Natural killer cell (primary cell): ENCODE results near the gene ACSS2. TPM values are rescaled to one million over a fixed set of nuclear protein-coding genes. Genes with fewer than 3 reads are reported as not detected.

Source experiments
- ATAC-seq, 3 donors: fragments of 150-1000 bp in 2 of 3; fragments of 200-7000 bp in 1 of 3; cut with Tn5 transposase; 1 replicate in 1 of 3; 2 replicates in 2 of 3; pipeline ENCODE4 v1.10.0; 2021; ENCODE audit warnings: mild to moderate bottlenecking in 2 of 3, moderate library complexity in 2 of 3
- DNase-seq, 2 donors: peaks; one replicate each; pipeline versions ENCODE4 v3.0.0 to v3.0.0-alpha.2; 2013 to 2021; ENCODE audit warnings: mixed read lengths in 1 of 2
- H3K27ac ChIP-seq: one replicate; pipeline ENCODE4 v1.5.1; 2013; ENCODE audit warnings: mild to moderate bottlenecking, low read length
- H3K27me3 ChIP-seq: one replicate; pipeline ENCODE4 v1.6.1; 2013; ENCODE audit warnings: low read length; ENCODE audit not compliant: control insufficient read depth, insufficient read depth
- H3K36me3 ChIP-seq: one replicate; pipeline ENCODE4 v1.6.1; 2013; ENCODE audit warnings: low read length; ENCODE audit not compliant: control insufficient read depth, insufficient read depth
- H3K4me1 ChIP-seq: one replicate; pipeline ENCODE4 v1.6.1; 2013; ENCODE audit warnings: low read length; ENCODE audit not compliant: control insufficient read depth, insufficient read depth
- H3K4me3 ChIP-seq: one replicate; pipeline ENCODE4 v1.5.1; 2013; ENCODE audit warnings: low read length
- H3K9me3 ChIP-seq: one replicate; pipeline ENCODE4 v1.6.1; 2013; ENCODE audit warnings: low read length; ENCODE audit not compliant: control insufficient read depth, insufficient read depth
- H3K27ac Mint-ChIP-seq, 2 donors: one replicate each; pipeline ENCODE4 v1.8.0; 2022; ENCODE audit warnings: mild to moderate bottlenecking in 2 of 2, mixed read lengths in 2 of 2, moderate library complexity in 1 of 2
- H3K27me3 Mint-ChIP-seq, 2 donors: one replicate each; pipeline ENCODE4 v1.8.0; 2022; ENCODE audit warnings: low read depth in 2 of 2, mixed read lengths in 2 of 2
- H3K36me3 Mint-ChIP-seq: one replicate; pipeline ENCODE4 v1.8.0; 2022; ENCODE audit warnings: mixed read lengths
- H3K4me1 Mint-ChIP-seq, 2 donors: one replicate each; pipeline ENCODE4 v1.8.0; 2022; ENCODE audit warnings: mixed read lengths in 2 of 2
- H3K4me3 Mint-ChIP-seq: one replicate; pipeline ENCODE4 v1.8.0; 2022; ENCODE audit warnings: mild to moderate bottlenecking, moderate library complexity, mixed read lengths
- H3K9me3 Mint-ChIP-seq, 2 donors: one replicate each; pipeline ENCODE4 v1.8.0; 2022; ENCODE audit warnings: mixed read lengths in 2 of 2
- WGBS: methylation state at CpG from one replicate; pipeline ENCODE4 v1.1.7; 2013; ENCODE audit warnings: missing lambda C conversion rate; ENCODE audit not compliant: insufficient coverage; 5-methylcytosine and 5-hydroxymethylcytosine counted together
- intact Hi-C: fragments of 100-400 bp; cut with micrococcal nuclease; formaldehyde crosslinking; loops from one replicate; pipeline ENCODE4 v1.14.2; 2022
- total RNA-seq, 4 donors: library from RNA; stranded (reverse); fragments of 120-200 nt in 1 of 4; gene quantifications; one replicate each; pipeline versions ENCODE4 v1.2.3 to v1.2.4, GENCODE V29; 2013 to 2022
- TF ChIP-seq, protein P1 (sequence below): fragments of 200-600 bp; IDR thresholded peaks from one replicate; pipeline ENCODE4 v1.8.0; 2022; ENCODE audit warnings: antibody characterized with exemption

The ACSS2 gene
- total RNA-seq, 3 donors from 2014 or later (not counting 1 experiment from before 2014, with no cell fraction given) = 2.4 to 11.4 (median 7.5) TPM

DNA sequence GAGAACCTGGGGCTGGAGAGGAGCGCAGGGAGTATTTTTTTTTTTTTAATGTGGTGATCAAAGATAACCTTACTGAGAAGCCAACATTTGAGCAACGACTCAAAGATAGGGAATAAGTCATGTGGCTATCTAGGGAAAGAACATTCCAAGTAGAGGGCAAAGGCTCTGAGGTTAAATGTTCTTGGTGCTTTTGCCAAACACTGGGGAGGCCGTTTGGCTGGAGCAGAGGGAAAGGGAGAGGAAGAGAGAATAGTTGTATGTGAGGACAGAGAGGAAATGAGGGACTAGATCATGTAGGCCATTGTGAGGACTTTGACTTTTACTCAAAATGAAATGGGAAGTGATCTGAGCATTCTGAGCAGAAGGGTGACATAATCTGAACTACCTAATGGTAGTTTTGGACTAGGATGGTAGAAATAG is 27.8 kb downstream of the ACSS2 start:
- DNase-seq (no peak), ATAC-seq (no peak)
- Mint-ChIP-seq H3K36me3 (no peaks in the 10 kb centered on the region), H3K27me3 (peaks cover 0 to 3% of the 10 kb centered on the region in 2 donors), H3K4me1 (no peaks in the 10 kb centered on the region), H3K27ac (no peak overlapping the region), H3K9me3 (no peaks in the 10 kb centered on the region), H3K4me3 (no peak overlapping the region)
- Histone ChIP-seq H3K4me3 (no peak overlapping the region), H3K4me1 (no peaks in the 10 kb centered on the region), H3K27ac (no peak overlapping the region), H3K36me3 (no peaks in the 10 kb centered on the region), H3K27me3 (no peaks in the 10 kb centered on the region), H3K9me3 (no peaks in the 10 kb centered on the region)
- WGBS = 78% methylated on average over 3 of the region's 3 CpGs
- intact Hi-C loops = no loop called here
- TF ChIP-seq, protein P1, sequence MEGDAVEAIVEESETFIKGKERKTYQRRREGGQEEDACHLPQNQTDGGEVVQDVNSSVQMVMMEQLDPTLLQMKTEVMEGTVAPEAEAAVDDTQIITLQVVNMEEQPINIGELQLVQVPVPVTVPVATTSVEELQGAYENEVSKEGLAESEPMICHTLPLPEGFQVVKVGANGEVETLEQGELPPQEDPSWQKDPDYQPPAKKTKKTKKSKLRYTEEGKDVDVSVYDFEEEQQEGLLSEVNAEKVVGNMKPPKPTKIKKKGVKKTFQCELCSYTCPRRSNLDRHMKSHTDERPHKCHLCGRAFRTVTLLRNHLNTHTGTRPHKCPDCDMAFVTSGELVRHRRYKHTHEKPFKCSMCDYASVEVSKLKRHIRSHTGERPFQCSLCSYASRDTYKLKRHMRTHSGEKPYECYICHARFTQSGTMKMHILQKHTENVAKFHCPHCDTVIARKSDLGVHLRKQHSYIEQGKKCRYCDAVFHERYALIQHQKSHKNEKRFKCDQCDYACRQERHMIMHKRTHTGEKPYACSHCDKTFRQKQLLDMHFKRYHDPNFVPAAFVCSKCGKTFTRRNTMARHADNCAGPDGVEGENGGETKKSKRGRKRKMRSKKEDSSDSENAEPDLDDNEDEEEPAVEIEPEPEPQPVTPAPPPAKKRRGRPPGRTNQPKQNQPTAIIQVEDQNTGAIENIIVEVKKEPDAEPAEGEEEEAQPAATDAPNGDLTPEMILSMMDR = no peak

DNA sequence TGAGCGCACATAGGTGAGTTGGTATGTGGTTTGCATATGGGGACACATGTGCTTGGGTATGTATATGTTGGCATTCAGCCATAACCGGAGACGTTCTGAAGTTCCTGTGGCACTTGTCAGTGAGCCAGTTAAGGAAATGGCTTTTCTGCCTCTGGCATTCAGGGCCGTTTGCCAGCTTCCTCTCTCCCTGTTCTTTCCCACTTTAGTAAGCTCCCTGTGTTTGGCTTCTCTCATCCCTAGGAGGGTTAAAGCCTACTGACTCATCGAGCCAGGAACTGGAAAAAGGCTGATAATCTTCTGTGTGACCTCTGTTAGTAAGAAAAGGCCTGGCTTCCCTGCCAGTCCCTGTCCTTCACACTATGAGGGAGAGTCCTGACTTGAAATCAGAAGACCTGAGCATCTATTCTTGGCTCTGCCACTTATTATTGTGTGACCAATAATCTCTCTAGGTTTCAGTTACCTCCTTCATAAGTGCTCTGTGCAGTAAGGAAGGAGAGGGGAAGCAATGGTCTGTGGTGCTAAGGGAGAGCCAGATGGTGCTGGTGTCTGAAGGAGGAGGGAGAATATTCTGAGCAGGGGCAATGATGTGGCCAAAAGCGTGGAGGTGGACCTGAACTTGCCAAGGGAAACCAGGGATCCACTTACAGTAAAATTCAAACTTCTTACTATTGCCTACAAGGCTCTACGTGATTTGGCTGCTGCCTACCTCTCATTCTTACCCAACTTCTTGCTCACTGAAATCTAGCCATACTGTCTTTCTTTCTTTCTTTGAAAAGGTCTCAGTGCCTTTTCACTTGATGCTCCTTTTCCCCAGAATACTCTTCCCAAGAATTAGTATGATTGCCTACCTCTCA is 31.4 kb downstream of the ACSS2 start:
- no peak overlapping the region for H3K27ac Mint-ChIP-seq
- peak in 1 of 2 donors; percentile 27 for DNase-seq
- 27% methylated on average over 7 of the region's 7 CpGs for WGBS

DNA sequence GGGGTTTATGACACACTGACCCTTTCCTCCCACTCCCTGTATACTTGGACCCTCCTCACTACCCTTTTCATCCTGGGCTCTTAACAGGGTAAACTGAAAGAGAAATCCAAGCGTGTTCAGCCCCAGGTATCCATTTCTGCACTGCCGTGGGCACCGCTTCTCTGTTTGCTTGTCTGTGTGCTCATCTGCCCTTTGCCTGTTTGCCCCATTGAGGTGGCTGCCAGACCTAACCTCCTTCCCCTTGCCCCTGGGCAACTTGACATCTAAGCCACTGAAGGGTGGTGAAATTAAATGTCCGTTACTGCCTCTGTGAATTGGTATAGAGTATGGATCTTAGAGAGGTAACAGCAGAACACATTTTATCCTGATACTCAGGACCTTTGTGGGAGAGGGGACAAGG is 38.7 kb downstream of the ACSS2 start:
- peaks cover 8 to 12% of the 10 kb centered on the region in 2 donors for H3K4me1 Mint-ChIP-seq
- intact Hi-C loops = no loop called here
- ATAC-seq = no peak
- no peak overlapping the region for H3K27ac Mint-ChIP-seq
- TF ChIP-seq, protein P1 = no peak
- Histone ChIP-seq H3K4me3 (no peak overlapping the region), H3K27ac (no peak overlapping the region), H3K9me3 (no peaks in the 10 kb centered on the region), H3K4me1 (no peaks in the 10 kb centered on the region), H3K27me3 (no peaks in the 10 kb centered on the region), H3K36me3 (no peaks in the 10 kb centered on the region)
- no peaks in the 10 kb centered on the region for H3K9me3 Mint-ChIP-seq
- 89% methylated on average over 4 of the region's 4 CpGs for WGBS
- DNase-seq = no peak
- H3K27me3 Mint-ChIP-seq = no peaks in the 10 kb centered on the region
- no peak overlapping the region for H3K4me3 Mint-ChIP-seq
- H3K36me3 Mint-ChIP-seq = no peaks in the 10 kb centered on the region

More for the DNA sequence above, 31.4 kb downstream of the ACSS2 start:
- Mint-ChIP-seq H3K27me3 (no peaks in the 10 kb centered on the region), H3K9me3 (no peaks in the 10 kb centered on the region), H3K36me3 (no peaks in the 10 kb centered on the region), H3K4me3 (no peak overlapping the region), H3K4me1 (no peaks in the 10 kb centered on the region)
- H3K27ac ChIP-seq = no peak overlapping the region
- H3K9me3 ChIP-seq = no peaks in the 10 kb centered on the region
- intact Hi-C loops = no loop called here
- no peaks in the 10 kb centered on the region for H3K27me3 ChIP-seq
- no peaks in the 10 kb centered on the region for H3K36me3 ChIP-seq
- H3K4me3 ChIP-seq = no peak overlapping the region
- no peaks in the 10 kb centered on the region for H3K4me1 ChIP-seq
- TF ChIP-seq, protein P1 = no peak
- no peak for ATAC-seq
